ENCODE results near the gene POMC.
"Not testable (repeated sequence)": the region's sequence is repeated elsewhere in the genome, so short reads cannot be mapped to it uniquely, and the experiment has no call there.

POMC gene

GRCh38 chr2:25131567-25132298 lies 36.6 kb downstream of the POMC start:
- DNase-seq: no peak

- no peak for DNase-seq
Measured at GRCh38 chr2:25131253-25131566, 37.2 kb downstream of the POMC start.

- no peak for DNase-seq
Measured at GRCh38 chr2:25129901-25130520, 38.4 kb downstream of the POMC start.

- DNase-seq: no peak
Measured at GRCh38 chr2:25127646-25128045, 40.7 kb downstream of the POMC start.

- DNase-seq: not testable (repeated sequence)
Measured at GRCh38 chr2:25127071-25127470, 41.3 kb downstream of the POMC start.

GRCh38 chr2:25125976-25126375 lies 42.4 kb downstream of the POMC start:
- no peak for DNase-seq

GRCh38 chr2:25125189-25125588 lies 43.2 kb downstream of the POMC start:
- no peak for DNase-seq

- no peak for DNase-seq
Measured at GRCh38 chr2:25123682-25124081, 44.7 kb downstream of the POMC start.

- DNase-seq: no peak
Measured at GRCh38 chr2:25122367-25122766, 46.0 kb downstream of the POMC start.

- no peak for DNase-seq
Measured at GRCh38 chr2:25119263-25119662, 49.1 kb downstream of the POMC start.

- DNase-seq: no peak
Measured at GRCh38 chr2:25116956-25117355, 51.4 kb downstream of the POMC start.

GRCh38 chr2:25115902-25116301 lies 52.5 kb downstream of the POMC start:
- DNase-seq: no peak

- DNase-seq: no peak
Measured at GRCh38 chr2:25115249-25115883, 53.0 kb downstream of the POMC start.

- no peak for DNase-seq
Measured at GRCh38 chr2:25112113-25112512, 56.3 kb downstream of the POMC start.

All from NCI-H526 treated with DMSO at 0.1 percent for 48 hours (cell line).